ENCODE data around the gene ASMTL. TPM values are rescaled to one million over a fixed set of nuclear protein-coding genes. Genes with fewer than 3 reads are reported as not detected.

ASMTL gene
- total and polyA plus RNA-seq, 2 experiments from 2014 or later, result 15.7 to 36.2 TPM

GRCh38 chrX:1400742-1401471 is 51.8 kb downstream of the ASMTL start:
- WGBS, 2 experiments (ENCODE audit: low coverage in 1 of 2, low lambda C conversion rate in 2 of 2, missing lambda C conversion rate in 2 of 2), result 80 to 83% methylated on average over 25 to 27 of the region's 27 CpGs
- Histone ChIP-seq H3F3A (ENCODE audit: insufficient read depth) (no peaks in the 10 kb centered on the region), H3K4me1 (ENCODE audit: insufficient read depth) (no peaks in the 10 kb centered on the region), H2AFZ (no peak overlapping the region), H3K4me2 (ENCODE audit: unreplicated experiment) (no peak overlapping the region), H3K27ac (no peak overlapping the region), H3K9me3 (ENCODE audit: low read depth) (no peaks in the 10 kb centered on the region), H4K20me1 (ENCODE audit: insufficient read depth) (no peaks in the 10 kb centered on the region; the same call in 1 of the 2 replicates), H3K4me3 (no peak overlapping the region), H3K9ac (no peak overlapping the region), H3K9me2 (ENCODE audit: insufficient read depth) (peaks cover 5% of the 10 kb centered on the region; the same call in 1 of the 2 replicates), H3K27me3 (replicated peaks; ENCODE audit: insufficient read depth) (no peaks in the 10 kb centered on the region), H3K79me2 (ENCODE audit: insufficient read depth) (peaks cover 7% of the 10 kb centered on the region), H3K36me3 (ENCODE audit: low read depth) (peaks cover 15% of the 10 kb centered on the region; the same call in 1 of the 2 replicates)
- no peak for DNase-seq
- in situ Hi-C loops (cut with MboI), result no loop called here
- TF ChIP-seq EZH2phosphoT487 (IDR thresholded peaks at IDR 0.05; ENCODE audit: insufficient read depth, low read depth), result no peak
- TF ChIP-seq EZH2 (IDR thresholded peaks at IDR 0.05; ENCODE audit: insufficient read depth, poor library complexity, severe bottlenecking), result no peak

- 87 to 90% methylated on average over 12 of the region's 12 CpGs for WGBS, 2 experiments (ENCODE audit: low coverage in 1 of 2, low lambda C conversion rate in 2 of 2, missing lambda C conversion rate in 2 of 2)
Measured at GRCh38 chrX:1400049-1400448, 52.7 kb downstream of the ASMTL start.

GRCh38 chrX:1398431-1399340 is 54.0 kb downstream of the ASMTL start:
- Histone ChIP-seq H3K27me3 (replicated peaks; ENCODE audit: insufficient read depth) (no peaks in the 10 kb centered on the region), H3K36me3 (ENCODE audit: low read depth) (peaks cover 6% of the 10 kb centered on the region; the same call in 1 of the 2 replicates), H3K4me1 (ENCODE audit: insufficient read depth) (peaks cover 6% of the 10 kb centered on the region), H3K9ac (no peak overlapping the region), H3K9me2 (ENCODE audit: insufficient read depth) (no peaks in the 10 kb centered on the region; the same call in 1 of the 2 replicates), H3K4me3 (no peak overlapping the region), H2AFZ (no peak overlapping the region), H4K20me1 (ENCODE audit: insufficient read depth) (peaks cover 5% of the 10 kb centered on the region; the same call in 1 of the 2 replicates), H3K27ac (no peak overlapping the region), H3K4me2 (ENCODE audit: unreplicated experiment) (no peak overlapping the region), H3K9me3 (ENCODE audit: low read depth) (no peaks in the 10 kb centered on the region), H3K79me2 (ENCODE audit: insufficient read depth) (peaks cover 20% of the 10 kb centered on the region), H3F3A (ENCODE audit: insufficient read depth) (peaks cover 5% of the 10 kb centered on the region; the same call in 1 of the 2 replicates)
- in situ Hi-C loops (cut with MboI), result no loop called here
- WGBS, 2 experiments (ENCODE audit: low coverage in 1 of 2, low lambda C conversion rate in 2 of 2, missing lambda C conversion rate in 2 of 2), result 85% methylated on average over 27 to 29 of the region's 29 CpGs
- no peak for TF ChIP-seq EZH2phosphoT487 (IDR thresholded peaks at IDR 0.05; ENCODE audit: insufficient read depth, low read depth)
- no peak for TF ChIP-seq EZH2 (IDR thresholded peaks at IDR 0.05; ENCODE audit: insufficient read depth, poor library complexity, severe bottlenecking)
- DNase-seq, result no peak

More at GRCh38 chrX:1400049-1400448, 52.7 kb downstream of the ASMTL start:
- no peaks in the 10 kb centered on the region for H3F3A ChIP-seq (ENCODE audit: insufficient read depth)
- TF ChIP-seq EZH2 (IDR thresholded peaks at IDR 0.05; ENCODE audit: insufficient read depth, poor library complexity, severe bottlenecking) (no peak), EZH2phosphoT487 (IDR thresholded peaks at IDR 0.05; ENCODE audit: insufficient read depth, low read depth) (no peak)
- H3K4me1 ChIP-seq (ENCODE audit: insufficient read depth), result no peaks in the 10 kb centered on the region; the same call in 1 of the 2 replicates
- H4K20me1 ChIP-seq (ENCODE audit: insufficient read depth), result peaks cover 5% of the 10 kb centered on the region; the same call in 1 of the 2 replicates
- no peak overlapping the region for H3K9ac ChIP-seq
- in situ Hi-C loops (cut with MboI), result no loop called here
- H3K9me3 ChIP-seq (ENCODE audit: low read depth), result no peaks in the 10 kb centered on the region
- H3K4me2 ChIP-seq (ENCODE audit: unreplicated experiment), result no peak overlapping the region
- no peak overlapping the region for H3K4me3 ChIP-seq
- no peak for DNase-seq
- H3K9me2 ChIP-seq (ENCODE audit: insufficient read depth), result peaks cover 4% of the 10 kb centered on the region; the same call in 1 of the 2 replicates
- H3K79me2 ChIP-seq (ENCODE audit: insufficient read depth), result peaks cover 15% of the 10 kb centered on the region
- H2AFZ ChIP-seq, result no peak overlapping the region
- peaks cover 13% of the 10 kb centered on the region; the same call in 1 of the 2 replicates for H3K36me3 ChIP-seq (ENCODE audit: low read depth)
- H3K27me3 ChIP-seq (replicated peaks; ENCODE audit: insufficient read depth), result no peaks in the 10 kb centered on the region
- H3K27ac ChIP-seq, result no peak overlapping the region
